GM18951 (cell line): ENCODE measurements around the gene AVL9.
"Not testable (repeated sequence)": the region's sequence is repeated elsewhere in the genome, so short reads cannot be mapped to it uniquely, and the experiment has no call there.

Experiments
- POLR2A ChIP-seq: IDR thresholded peaks from 4 replicates; pipeline ENCODE4 v1.6.1; 2011; ENCODE audit warnings: mild to moderate bottlenecking; ENCODE audit not compliant: insufficient read length, insufficient read depth; ENCODE audit errors: extremely low read depth
- in situ Hi-C: fragments of 300-500 bp; cut with MboI; formaldehyde crosslinking; loops from one replicate; pipeline ENCODE4 v1.12.0; 2022; ENCODE audit warnings: low sequenced_read_pairs, mixed read lengths, inconsistent platforms; ENCODE audit not compliant: unreplicated experiment

AVL9 gene

DNA sequence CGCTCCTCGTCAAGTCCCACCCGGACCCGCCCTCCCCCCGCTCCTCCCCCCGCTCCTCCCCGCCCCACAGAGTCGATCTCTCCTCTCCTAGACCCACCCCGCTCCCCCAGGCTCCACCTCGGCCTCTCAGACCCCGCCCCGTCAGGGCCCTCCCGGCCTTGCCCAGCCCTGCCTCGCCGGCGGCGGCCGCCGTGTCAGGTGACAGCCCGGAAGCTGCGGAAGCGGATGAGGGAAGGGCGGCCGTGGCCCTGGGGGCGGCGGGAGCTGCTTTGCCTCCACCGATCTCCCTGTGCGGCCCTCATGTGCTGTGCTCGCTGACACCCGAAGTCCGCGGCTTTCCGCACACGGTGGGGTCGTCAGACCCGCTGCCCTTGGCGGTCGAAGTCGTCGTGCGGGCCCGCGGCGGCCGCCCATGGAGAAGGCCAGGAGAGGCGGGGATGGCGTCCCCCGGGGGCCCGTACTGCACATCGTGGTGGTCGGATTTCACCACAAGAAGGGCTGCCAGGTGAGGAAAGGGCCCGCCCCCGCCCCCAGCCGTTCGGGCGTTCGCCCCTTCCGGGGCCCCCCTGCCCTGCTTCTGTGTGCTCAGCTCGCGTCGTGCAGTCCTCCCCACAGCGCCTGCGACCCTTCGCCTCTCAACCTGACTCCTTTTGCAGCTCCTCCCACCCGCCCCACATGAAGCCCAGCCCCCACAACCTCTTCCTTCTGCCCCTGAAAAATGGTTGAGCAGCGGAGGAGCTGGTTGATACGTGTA, at the start of gene AVL9:
TSS of gene AVL9 (plus strand) at position 192 of the 754 bp plus-strand sequence. CDS start at position 413, 221 bp downstream.
- peak; percentile 98 for TF ChIP-seq POLR2A
- in situ Hi-C loops = no loop called here

DNA sequence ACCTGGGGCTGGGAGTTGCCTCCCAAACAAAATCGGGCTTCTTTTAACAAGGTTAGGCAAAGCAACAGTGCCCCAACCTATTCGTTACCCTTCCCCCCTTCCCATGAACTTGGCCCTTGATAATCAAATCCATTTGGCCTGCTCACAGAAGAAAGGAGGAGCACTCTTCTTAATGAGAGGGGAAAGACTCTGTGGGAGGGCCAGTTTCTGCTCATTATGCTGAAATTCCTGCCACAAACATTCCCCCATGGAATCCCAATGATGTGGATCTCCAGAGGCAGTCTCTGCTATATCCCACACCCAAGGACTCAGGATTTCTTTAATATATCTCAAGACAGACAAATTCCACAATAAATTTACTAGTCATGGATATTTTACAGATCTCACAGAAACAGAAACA, 48.1 kb upstream of the AVL9 start:
- no peak for TF ChIP-seq POLR2A
- in situ Hi-C loops = no loop called here

DNA sequence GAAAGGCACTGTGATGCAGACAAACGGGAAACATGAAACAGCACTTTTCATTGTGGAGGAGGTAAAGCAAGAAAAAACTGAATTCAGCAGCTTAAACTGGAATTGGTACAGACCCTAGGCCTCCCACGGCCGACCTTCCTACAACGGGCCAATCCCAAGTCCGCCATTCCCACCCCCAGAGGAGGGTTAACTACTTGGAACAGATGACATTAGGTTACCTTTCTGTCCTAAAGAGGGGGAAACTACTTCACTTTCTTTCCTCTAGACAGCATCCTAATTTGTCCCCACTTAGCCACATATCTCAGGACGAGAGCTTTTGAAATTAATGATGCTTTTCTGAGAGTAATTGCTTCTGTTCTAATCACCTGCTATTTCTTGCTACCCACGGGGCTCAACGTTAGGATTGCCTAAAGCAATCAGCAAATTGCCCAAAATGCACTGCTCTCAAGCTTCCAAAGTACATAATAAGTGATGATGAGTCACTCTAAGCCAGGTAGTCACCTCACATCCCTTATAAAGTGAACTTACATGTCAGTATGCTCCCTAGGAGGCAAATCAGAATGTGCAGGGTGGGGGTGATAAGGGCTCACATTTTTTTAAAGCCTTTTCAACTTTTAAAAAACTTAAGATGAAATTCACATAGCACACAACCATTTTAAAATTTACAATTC, 41.8 kb upstream of the AVL9 start:
- in situ Hi-C loops = no loop called here
- no peak for TF ChIP-seq POLR2A

DNA sequence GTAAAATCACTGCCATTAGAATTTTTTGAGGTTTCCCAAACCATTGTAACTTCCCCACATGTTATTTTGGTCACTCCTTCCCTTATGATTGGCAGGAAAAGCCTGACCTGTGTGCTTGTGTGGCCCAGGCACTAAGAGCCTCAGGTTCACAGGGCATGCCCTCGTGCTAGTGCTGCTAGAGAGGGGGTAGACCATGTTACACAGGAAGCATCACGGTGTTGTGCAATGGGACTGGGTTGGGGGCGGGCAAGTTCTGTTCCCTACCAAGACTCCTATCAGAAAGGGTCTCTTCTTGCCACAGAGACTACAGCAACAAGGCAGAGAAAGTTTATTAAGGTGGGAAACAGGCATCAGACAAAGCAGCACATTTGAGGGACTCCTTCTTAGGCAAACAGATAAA, 37.3 kb upstream of the AVL9 start:
- TF ChIP-seq POLR2A = no peak
- in situ Hi-C loops = no loop called here

DNA sequence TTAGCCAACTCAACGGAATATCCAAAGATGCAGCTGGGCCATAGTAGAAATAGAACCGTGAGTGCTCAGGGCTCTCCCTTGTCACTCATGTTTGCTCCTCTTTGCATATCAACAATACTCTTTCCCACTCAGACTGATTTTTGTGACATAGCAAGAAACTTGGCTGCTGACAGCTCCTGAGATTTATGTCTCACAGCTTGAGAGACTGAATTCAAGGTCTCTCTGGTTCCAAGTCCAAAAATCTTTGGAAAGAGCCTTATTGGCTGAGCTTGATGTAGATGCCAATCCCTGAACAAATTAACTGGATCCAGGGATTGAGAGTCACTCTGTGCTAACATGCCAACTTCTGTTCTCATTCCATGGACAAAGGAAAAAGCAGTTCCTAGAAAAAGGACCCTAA, 35.5 kb upstream of the AVL9 start:
- in situ Hi-C loops = no loop called here
- no peak for TF ChIP-seq POLR2A

DNA sequence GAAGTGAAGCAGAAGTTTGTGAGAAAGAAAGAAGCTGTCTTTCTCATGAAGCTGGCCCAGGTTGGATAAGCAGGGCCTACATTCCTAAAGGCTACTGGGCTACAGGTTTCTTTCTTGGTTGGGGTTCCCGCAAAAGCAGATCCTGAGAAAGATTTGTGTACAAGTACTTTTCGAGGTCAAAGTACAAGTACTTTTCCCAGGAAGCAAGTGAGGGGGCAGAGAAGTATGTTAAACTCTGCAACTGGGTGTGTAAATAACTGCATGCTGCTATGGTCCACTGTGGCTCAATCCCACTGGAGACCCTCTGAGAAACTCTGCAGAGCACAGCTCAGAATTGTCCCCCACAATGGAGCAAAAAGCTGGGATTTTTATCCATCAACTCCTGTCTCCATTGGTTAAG, 33.8 kb upstream of the AVL9 start:
- in situ Hi-C loops = no loop called here
- no peak for TF ChIP-seq POLR2A

DNA sequence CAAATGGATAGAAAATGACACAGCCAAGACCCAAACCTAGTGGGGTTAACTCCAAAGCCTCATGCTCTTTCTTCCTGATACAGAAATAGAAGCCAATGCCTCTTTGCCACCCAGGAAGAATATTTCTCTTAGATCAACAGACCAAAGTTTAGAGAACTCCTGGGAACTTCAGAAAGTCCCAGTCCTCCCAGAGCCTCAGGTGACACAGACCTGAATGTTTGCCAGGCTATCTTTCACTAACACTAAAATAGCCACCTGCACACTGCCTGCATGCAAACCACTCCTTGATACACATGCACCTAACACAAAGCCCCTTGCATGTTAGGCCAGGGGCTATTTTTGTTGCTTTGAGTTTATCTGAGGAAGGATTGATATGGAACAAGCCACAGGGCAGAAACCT, 32.8 kb upstream of the AVL9 start:
- in situ Hi-C loops = no loop called here
- no peak for TF ChIP-seq POLR2A

DNA sequence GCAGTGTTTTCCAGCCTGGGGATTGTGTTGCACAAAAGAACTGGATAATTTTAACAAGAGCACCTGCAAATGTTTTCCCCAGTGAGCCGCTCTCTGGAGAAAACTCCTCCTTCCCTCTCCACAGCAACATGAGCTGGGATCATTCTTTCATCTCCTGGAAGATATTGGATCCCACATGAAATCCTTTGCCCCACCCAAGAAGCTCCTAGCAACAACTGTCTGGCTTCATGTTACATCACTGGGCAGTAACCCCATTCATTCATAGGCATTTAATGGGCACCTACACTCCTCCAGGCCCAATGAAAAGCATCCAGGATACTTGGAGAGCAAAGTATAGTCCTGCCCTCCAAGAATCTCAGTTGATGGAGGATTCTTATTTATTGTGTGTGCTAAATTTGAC, 32.3 kb upstream of the AVL9 start:
- TF ChIP-seq POLR2A = no peak
- in situ Hi-C loops = no loop called here

DNA sequence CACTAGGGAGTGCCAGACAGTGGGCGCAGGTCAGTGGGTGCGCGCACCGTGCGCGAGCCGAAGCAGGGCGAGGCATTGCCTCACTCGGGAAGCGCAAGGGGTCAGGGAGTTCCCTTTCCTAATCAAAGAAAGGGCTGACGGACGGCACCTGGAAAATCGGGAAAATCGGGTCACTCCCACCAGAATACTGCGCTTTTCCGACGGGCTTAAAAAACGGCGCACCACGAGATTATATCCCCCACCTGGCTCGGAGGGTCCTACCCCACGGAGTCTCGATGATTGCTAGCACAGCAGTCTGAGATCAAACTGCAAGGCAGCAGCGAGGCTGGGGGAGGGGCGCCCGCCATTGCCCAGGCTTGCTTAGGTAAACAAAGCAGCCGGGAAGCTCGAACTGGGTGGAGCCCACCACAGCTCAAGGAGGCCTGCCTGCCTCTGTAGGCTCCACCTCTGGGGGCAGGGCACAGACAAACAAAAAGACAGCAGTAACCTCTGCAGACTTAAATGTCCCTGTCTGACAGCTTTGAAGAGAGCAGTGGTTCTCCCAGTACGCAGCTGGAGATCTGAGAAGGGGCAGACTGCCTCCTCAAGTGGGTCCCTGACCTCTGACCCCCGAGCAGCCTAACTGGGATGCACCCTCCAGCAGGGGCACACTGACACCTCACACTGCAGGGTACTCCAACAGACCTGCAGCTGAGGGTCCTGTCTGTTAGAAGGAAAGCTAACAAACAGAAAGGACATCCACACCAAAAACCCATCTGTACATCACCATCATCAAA, 30.5 kb upstream of the AVL9 start:
- in situ Hi-C loops = not testable (repeated sequence)

DNA sequence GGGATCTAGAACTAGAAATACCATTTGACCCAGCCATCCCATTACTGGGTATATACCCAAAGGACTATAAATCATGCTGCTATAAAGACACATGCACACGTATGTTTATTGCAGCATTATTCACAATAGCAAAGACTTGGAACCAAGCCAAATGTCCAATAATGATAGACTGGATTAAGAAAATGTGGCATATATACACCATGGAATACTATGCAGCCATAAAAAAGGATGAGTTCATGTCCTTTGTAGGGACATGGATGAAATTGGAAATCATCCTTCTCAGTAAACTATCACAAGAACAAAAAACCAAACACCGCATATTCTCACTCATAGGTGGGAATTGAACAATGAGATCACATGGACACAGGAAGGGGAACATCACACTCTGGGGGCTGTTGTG, 25.3 kb upstream of the AVL9 start:
- in situ Hi-C loops = not testable (repeated sequence)

DNA sequence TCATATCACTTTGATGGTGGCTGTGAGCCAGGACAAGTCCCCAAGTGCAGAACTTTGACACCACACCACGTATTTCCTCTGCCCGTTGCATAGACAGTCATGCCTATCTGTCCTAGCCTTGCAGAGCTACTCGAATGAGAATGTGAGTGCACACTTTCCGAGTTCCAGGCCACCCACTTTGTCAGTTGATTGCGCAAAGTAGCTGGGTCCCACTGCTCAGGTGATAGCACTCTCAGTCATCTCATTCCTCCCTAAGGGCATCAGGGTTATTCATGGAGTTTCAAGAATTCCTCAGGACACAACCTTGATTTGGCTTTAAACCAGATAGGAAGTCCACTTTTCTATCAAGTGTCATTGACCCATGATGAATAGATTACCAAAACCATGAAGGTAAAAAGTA, 24.4 kb upstream of the AVL9 start:
- in situ Hi-C loops = no loop called here
- no peak for TF ChIP-seq POLR2A

DNA sequence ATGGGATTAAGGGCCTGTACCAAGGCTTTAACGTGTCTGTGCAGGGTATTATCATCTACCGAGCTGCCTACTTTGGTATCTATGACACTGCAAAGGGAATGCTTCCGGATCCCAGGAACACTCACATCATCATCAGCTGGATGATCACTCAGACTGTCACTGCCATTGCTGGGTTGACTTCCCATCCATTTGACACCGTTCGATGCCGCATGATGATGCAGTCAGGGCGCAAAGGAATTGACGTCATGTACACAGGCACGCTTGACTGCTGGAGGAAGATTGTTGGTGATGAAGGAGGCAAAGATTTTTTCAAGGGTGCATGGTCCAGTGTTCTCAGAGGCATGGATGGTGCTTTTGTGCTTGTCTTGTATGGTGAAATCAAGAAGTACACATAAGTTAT, 23.3 kb upstream of the AVL9 start:
- no peak for TF ChIP-seq POLR2A
- in situ Hi-C loops = no loop called here

DNA sequence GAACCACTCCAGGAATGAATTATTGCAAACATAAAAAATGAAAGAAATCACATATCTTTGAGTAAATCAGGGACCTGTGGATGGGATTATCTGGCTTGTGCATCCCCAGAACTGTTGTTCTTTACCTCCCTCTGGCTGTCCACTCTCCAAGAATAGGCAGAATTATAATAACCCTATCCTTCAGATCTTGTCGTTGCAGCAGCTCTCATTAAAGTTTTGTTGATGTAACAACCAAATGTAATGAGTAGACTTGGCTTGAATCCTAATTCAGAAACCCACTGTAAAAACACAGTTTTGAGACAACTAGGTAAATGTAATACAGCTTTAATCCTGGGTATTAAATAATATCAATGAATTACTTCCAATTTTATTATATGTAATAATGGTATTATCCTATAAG, 21.3 kb upstream of the AVL9 start:
- TF ChIP-seq POLR2A = no peak
- in situ Hi-C loops = no loop called here
